Endothelial cell (in vitro differentiated cells): ENCODE results near the gene KCNIP1. TPM values are rescaled to one million over a fixed set of nuclear protein-coding genes. Genes with fewer than 3 reads are reported as not detected.

Experiments
- DNase-seq: peaks from one replicate; pipeline ENCODE4 v3.0.0; 2021; ENCODE audit warnings: low spot score
- H3K27ac Mint-ChIP-seq: one replicate; pipeline ENCODE4 v1.8.0; 2021; ENCODE audit warnings: mixed read lengths, inconsistent platforms; ENCODE audit not compliant: unreplicated experiment
- H3K27me3 Mint-ChIP-seq: one replicate; pipeline ENCODE4 v1.8.0; 2021; ENCODE audit warnings: mild to moderate bottlenecking, moderate library complexity, mixed read lengths, inconsistent platforms; ENCODE audit not compliant: unreplicated experiment
- H3K36me3 Mint-ChIP-seq: one replicate; pipeline ENCODE4 v1.8.0; 2021; ENCODE audit warnings: mild to moderate bottlenecking, low read depth, mixed read lengths, inconsistent platforms; ENCODE audit not compliant: unreplicated experiment
- H3K4me1 Mint-ChIP-seq: one replicate; pipeline ENCODE4 v1.8.0; 2021; ENCODE audit warnings: mild to moderate bottlenecking, mixed read lengths, inconsistent platforms; ENCODE audit not compliant: unreplicated experiment
- H3K4me3 Mint-ChIP-seq: one replicate; pipeline ENCODE4 v1.8.0; 2021; ENCODE audit warnings: mild to moderate bottlenecking, mixed read lengths, inconsistent platforms; ENCODE audit not compliant: unreplicated experiment
- H3K9me3 Mint-ChIP-seq: one replicate; pipeline ENCODE4 v1.8.0; 2021; ENCODE audit warnings: mixed read lengths, inconsistent platforms; ENCODE audit not compliant: unreplicated experiment
- CTCF ChIP-seq: fragments of 200-600 bp; sonication (generic); IDR thresholded peaks from one replicate; pipeline ENCODE4 v1.5.0; 2021; ENCODE audit warnings: antibody characterized with exemption; ENCODE audit not compliant: unreplicated experiment
- total RNA-seq: library from RNA; stranded (reverse); fragmentation: NEBNext Ultra II Directional; extraction: Animal tissue kit (Norgen Biotek cat#: 25700); gene quantifications from one replicate; pipeline ENCODE4 v1.2.1, GENCODE V29; 2021; ENCODE audit not compliant: unreplicated experiment

Gene KCNIP1
- total RNA-seq, 1 donor from 2014 or later = 6.1 TPM

- Mint-ChIP-seq H3K36me3 (no peaks in the 10 kb centered on the region), H3K27ac (peak overlapping the region; percentile 70), H3K4me1 (peaks cover 22% of the 10 kb centered on the region), H3K27me3 (peaks cover 10% of the 10 kb centered on the region), H3K4me3 (peak overlapping the region; percentile 80), H3K9me3 (no peaks in the 10 kb centered on the region)
- no peak for DNase-seq
- no peak for TF ChIP-seq CTCF
Measured at GRCh38 chr5:170504616-170505266, 921 bp downstream of the KCNIP1 start.

DNA sequence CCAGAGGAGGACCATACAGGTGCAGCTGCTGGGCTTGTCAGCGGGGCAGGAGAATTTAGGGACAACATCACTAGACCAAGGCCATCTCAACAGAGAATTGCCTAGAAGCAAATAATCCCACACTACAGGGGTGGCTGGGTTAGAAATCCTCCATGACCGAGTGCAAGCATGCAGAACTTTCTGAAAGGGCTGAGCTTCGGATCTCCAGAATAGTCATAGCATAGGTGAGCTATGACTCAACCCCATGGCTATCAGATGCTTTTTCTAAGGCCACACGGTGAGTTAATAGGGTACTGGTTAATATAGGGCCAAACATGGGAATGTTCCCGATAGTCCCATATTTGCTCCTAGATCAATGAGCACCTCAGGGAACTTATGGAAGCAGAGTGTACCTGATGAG lies 4.2 kb downstream of the KCNIP1 start:
- Mint-ChIP-seq H3K4me3 (no peak overlapping the region), H3K27ac (no peak overlapping the region), H3K36me3 (no peaks in the 10 kb centered on the region), H3K27me3 (peaks cover 4% of the 10 kb centered on the region), H3K9me3 (no peaks in the 10 kb centered on the region), H3K4me1 (peaks cover 22% of the 10 kb centered on the region)
- no peak for DNase-seq
- TF ChIP-seq CTCF = no peak

- Mint-ChIP-seq H3K27ac (no peak overlapping the region), H3K27me3 (peaks cover 2% of the 10 kb centered on the region)
Measured at GRCh38 chr5:170508660-170509347, 5.0 kb downstream of the KCNIP1 start.

GRCh38 chr5:170509348-170509660 lies 5.5 kb downstream of the KCNIP1 start:
- no peak for TF ChIP-seq CTCF
- no peak overlapping the region for H3K4me3 Mint-ChIP-seq
- H3K9me3 Mint-ChIP-seq = no peaks in the 10 kb centered on the region
- peaks cover 2% of the 10 kb centered on the region for H3K27me3 Mint-ChIP-seq
- H3K27ac Mint-ChIP-seq = no peak overlapping the region
- no peak for DNase-seq
- H3K4me1 Mint-ChIP-seq = peaks cover 18% of the 10 kb centered on the region
- H3K36me3 Mint-ChIP-seq = no peaks in the 10 kb centered on the region

More at GRCh38 chr5:170508660-170509347, 5.0 kb downstream of the KCNIP1 start:
- H3K4me3 Mint-ChIP-seq = no peak overlapping the region
- no peak for DNase-seq
- H3K9me3 Mint-ChIP-seq = no peaks in the 10 kb centered on the region
- H3K36me3 Mint-ChIP-seq = no peaks in the 10 kb centered on the region
- peaks cover 18% of the 10 kb centered on the region for H3K4me1 Mint-ChIP-seq
- TF ChIP-seq CTCF = no peak

DNA sequence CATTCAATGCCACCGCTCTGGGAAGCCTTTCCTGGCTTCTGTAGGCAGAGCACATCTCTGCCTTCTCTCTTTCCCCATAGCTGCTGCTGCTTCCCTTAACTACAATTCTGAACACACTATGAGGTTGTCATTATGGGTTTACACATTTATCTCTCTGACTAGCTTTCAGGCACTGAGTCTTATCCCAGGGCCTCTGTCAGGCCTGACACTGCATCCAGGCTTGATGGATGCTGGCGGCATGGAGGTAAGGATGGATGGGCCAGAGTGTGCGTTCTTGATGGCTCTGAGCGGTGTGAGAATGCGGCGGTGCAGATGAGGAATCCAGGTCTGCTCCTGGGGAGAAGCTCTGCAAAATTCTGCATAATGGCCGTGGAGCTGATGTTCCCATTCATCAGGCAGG lies 6.3 kb downstream of the KCNIP1 start:
- no peaks in the 10 kb centered on the region for H3K36me3 Mint-ChIP-seq
- TF ChIP-seq CTCF = no peak
- no peaks in the 10 kb centered on the region for H3K27me3 Mint-ChIP-seq
- no peak overlapping the region for H3K27ac Mint-ChIP-seq
- no peaks in the 10 kb centered on the region for H3K9me3 Mint-ChIP-seq
- H3K4me3 Mint-ChIP-seq = no peak overlapping the region
- peaks cover 14% of the 10 kb centered on the region for H3K4me1 Mint-ChIP-seq
- DNase-seq = no peak
